Measurements from ENCODE around the gene SEMA5B.

SEMA5B gene

DNA sequence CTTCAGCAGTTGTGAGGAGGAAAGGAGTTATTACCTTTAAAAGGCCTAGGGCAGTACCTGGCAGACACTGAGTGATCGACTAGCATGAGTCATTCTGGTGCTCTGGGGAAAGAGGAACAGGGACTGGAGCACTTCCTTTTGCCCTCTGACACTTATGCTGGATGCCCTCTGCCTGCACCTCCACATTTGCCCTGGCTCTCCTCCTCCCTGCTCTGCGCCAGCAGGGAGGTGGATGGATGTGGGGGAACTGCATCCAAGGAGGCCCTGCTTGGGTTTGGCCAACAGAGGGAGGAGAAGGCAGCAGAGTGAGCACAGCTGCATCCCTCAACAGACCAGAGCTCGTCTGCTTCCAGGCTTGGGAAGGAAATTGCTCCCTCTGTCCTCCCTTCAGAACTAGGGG lies 75.0 kb downstream of the SEMA5B start:
- H3K4me1 ChIP-seq (ENCODE audit: insufficient read depth, low read length) = peaks cover 13% of the 10 kb centered on the region; the same call in 1 of the 2 replicates
- H3K36me3 ChIP-seq (ENCODE audit: insufficient read depth, low read length) = no peaks in the 10 kb centered on the region
- H3K27ac ChIP-seq (ENCODE audit: low read depth, low read length) = no peak overlapping the region
- H3K27me3 ChIP-seq (ENCODE audit: insufficient read depth, low read length) = no peaks in the 10 kb centered on the region; the same call in 1 of the 2 replicates
- H3K9me3 ChIP-seq (ENCODE audit: insufficient read depth, low read depth, low read length) = no peaks in the 10 kb centered on the region
- H3K9ac ChIP-seq (ENCODE audit: low read depth, low read length) = no peak overlapping the region
- 75% methylated on average over 3 of the region's 3 CpGs for WGBS
- H3K4me3 ChIP-seq (ENCODE audit: low read length) = no peak overlapping the region

DNA sequence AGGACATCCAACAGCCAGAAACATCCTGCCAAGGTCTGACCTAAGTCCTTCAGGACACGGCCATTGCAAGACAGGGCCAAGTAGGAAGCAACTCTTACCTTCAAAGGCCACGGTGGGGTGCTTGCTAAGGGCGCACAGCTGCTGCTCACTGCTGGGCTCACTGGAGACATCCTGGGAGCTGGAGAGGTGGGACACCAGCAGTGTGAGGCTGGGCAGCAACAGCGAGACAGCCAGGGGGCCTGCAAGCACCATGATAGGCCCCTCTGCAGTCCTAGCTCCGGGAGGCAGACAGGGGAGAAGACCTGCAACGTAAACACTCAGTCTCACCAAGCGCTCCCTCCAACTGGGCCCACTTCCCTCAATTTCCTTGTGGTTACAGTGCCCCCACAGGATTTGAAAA lies 79.2 kb downstream of the SEMA5B start:
- peaks cover 2% of the 10 kb centered on the region; the same call in 1 of the 2 replicates for H3K4me1 ChIP-seq (ENCODE audit: insufficient read depth, low read length)
- H3K4me3 ChIP-seq (ENCODE audit: low read length) = no peak overlapping the region
- no peaks in the 10 kb centered on the region for H3K36me3 ChIP-seq (ENCODE audit: insufficient read depth, low read length)
- no peak overlapping the region for H3K9ac ChIP-seq (ENCODE audit: low read depth, low read length)
- no peaks in the 10 kb centered on the region; the same call in 1 of the 2 replicates for H3K27me3 ChIP-seq (ENCODE audit: insufficient read depth, low read length)
- no peaks in the 10 kb centered on the region for H3K9me3 ChIP-seq (ENCODE audit: insufficient read depth, low read depth, low read length)
- H3K27ac ChIP-seq (ENCODE audit: low read depth, low read length) = no peak overlapping the region
- 54% methylated on average over 7 of the region's 7 CpGs for WGBS

DNA sequence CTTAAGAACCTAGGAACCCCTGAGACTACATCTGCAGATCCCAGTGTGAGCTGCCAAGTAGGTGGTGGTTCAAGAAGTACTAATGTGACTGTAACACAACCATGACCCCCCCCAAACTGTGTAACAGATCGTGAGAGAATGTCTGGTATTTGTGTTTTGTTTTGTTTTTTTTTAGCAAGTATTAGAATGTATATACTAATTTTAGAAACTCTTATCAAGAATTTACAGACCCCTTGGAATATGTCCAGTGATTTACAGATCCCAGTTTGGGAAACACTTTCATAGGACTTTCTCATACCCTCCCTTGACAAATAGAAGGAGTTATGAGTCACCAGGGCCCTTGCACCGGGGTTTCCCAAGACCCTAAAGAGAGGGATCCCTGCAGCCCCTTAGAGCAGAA lies 79.8 kb downstream of the SEMA5B start:
- Histone ChIP-seq H3K4me1 (ENCODE audit: insufficient read depth, low read length) (peaks cover 5% of the 10 kb centered on the region; the same call in 1 of the 2 replicates), H3K36me3 (ENCODE audit: insufficient read depth, low read length) (no peaks in the 10 kb centered on the region), H3K27me3 (ENCODE audit: insufficient read depth, low read length) (no peaks in the 10 kb centered on the region; the same call in 1 of the 2 replicates), H3K9ac (ENCODE audit: low read depth, low read length) (no peak overlapping the region), H3K9me3 (ENCODE audit: insufficient read depth, low read depth, low read length) (no peaks in the 10 kb centered on the region), H3K27ac (ENCODE audit: low read depth, low read length) (no peak overlapping the region), H3K4me3 (ENCODE audit: low read length) (no peak overlapping the region)
- WGBS = 82% methylated on average over 1 of the region's 2 CpGs

DNA sequence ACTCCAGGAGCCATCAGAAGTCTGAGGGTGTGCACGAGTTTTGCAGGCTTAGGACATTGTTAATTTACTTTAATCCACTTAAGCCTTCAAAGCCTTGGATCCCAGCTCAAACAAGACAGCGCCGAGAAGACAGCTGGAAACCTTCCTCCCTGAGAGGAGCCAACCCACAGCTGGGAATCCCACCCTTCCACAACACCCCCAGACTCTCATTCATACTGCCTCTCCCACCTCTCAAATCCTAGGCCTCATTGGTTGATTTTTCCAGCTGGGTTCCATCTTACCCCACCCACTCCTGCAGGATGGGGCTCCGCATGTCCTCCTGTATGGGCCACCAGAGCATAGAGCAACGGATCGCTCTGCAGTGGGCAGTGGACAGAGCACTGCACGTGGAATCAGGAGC lies 80.4 kb downstream of the SEMA5B start:
- no peak overlapping the region for H3K4me3 ChIP-seq (ENCODE audit: low read length)
- no peaks in the 10 kb centered on the region; the same call in 1 of the 2 replicates for H3K27me3 ChIP-seq (ENCODE audit: insufficient read depth, low read length)
- WGBS = 81% methylated on average over 7 of the region's 7 CpGs
- H3K9ac ChIP-seq (ENCODE audit: low read depth, low read length) = no peak overlapping the region
- H3K27ac ChIP-seq (ENCODE audit: low read depth, low read length) = no peak overlapping the region
- no peaks in the 10 kb centered on the region for H3K36me3 ChIP-seq (ENCODE audit: insufficient read depth, low read length)
- no peaks in the 10 kb centered on the region for H3K9me3 ChIP-seq (ENCODE audit: insufficient read depth, low read depth, low read length)
- H3K4me1 ChIP-seq (ENCODE audit: insufficient read depth, low read length) = peaks cover 4% of the 10 kb centered on the region; the same call in 1 of the 2 replicates

GRCh38 chr3:122946185-122946584 lies 81.4 kb downstream of the SEMA5B start:
- Histone ChIP-seq H3K27me3 (ENCODE audit: insufficient read depth, low read length) (no peaks in the 10 kb centered on the region; the same call in 1 of the 2 replicates), H3K9me3 (ENCODE audit: insufficient read depth, low read depth, low read length) (no peaks in the 10 kb centered on the region), H3K9ac (ENCODE audit: low read depth, low read length) (no peak overlapping the region), H3K36me3 (ENCODE audit: insufficient read depth, low read length) (no peaks in the 10 kb centered on the region), H3K4me1 (ENCODE audit: insufficient read depth, low read length) (peaks cover 4% of the 10 kb centered on the region; the same call in 1 of the 2 replicates), H3K4me3 (ENCODE audit: low read length) (no peak overlapping the region), H3K27ac (ENCODE audit: low read depth, low read length) (no peak overlapping the region)

DNA sequence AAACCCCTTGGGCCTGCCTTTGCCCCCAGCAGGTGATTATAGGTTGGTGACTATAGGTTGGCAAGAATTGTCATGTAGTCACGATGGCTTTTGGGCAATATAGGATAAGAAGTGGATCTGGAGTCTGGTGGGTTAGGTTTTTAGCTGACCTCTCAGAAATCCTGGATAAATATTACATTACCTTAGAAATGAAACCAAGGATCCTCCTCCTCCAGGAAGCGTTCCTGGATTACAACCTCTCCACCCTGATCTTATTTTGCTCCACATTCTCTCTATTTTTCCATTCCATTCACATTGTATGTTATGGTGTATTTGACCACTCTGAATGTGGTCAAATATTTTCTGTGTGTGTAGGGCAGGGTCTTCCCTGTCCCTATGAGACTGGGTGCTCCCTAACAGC lies 82.3 kb downstream of the SEMA5B start:
- no peak overlapping the region for H3K27ac ChIP-seq (ENCODE audit: low read depth, low read length)
- no peaks in the 10 kb centered on the region for H3K9me3 ChIP-seq (ENCODE audit: insufficient read depth, low read depth, low read length)
- H3K4me3 ChIP-seq (ENCODE audit: low read length) = no peak overlapping the region
- no peak overlapping the region for H3K9ac ChIP-seq (ENCODE audit: low read depth, low read length)
- no peaks in the 10 kb centered on the region; the same call in 1 of the 2 replicates for H3K27me3 ChIP-seq (ENCODE audit: insufficient read depth, low read length)
- H3K36me3 ChIP-seq (ENCODE audit: insufficient read depth, low read length) = no peaks in the 10 kb centered on the region
- WGBS = 100% methylated on average over 2 of the region's 2 CpGs
- peaks cover 4% of the 10 kb centered on the region; the same call in 1 of the 2 replicates for H3K4me1 ChIP-seq (ENCODE audit: insufficient read depth, low read length)

DNA sequence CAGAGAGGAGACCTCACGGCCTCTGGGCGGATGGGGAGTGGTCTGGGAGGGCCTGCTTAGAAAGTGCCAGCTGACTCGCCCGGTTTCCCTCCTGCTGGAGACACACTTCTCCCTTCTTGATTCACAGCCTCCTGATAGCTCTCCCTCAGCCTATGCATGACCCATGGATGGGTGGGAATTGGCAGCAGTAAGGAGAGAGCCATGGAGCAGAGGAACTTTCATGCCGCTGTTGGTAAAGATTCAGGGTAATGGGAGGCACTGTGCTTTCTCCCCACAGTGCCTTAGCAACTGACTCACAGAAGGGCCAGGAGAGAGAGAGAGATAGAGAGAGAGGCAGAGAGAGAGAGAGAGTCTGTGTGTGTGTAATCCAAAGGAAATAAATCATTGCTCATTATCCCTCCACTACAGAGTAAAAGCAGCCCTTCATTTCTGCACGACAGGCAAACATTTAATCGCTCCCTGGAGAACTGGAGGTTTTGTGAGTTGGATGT lies 82.8 kb downstream of the SEMA5B start:
- Histone ChIP-seq H3K4me1 (ENCODE audit: insufficient read depth, low read length) (peaks cover 4% of the 10 kb centered on the region; the same call in 1 of the 2 replicates), H3K27me3 (ENCODE audit: insufficient read depth, low read length) (no peaks in the 10 kb centered on the region; the same call in 1 of the 2 replicates), H3K27ac (ENCODE audit: low read depth, low read length) (no peak overlapping the region), H3K9ac (ENCODE audit: low read depth, low read length) (no peak overlapping the region), H3K36me3 (ENCODE audit: insufficient read depth, low read length) (no peaks in the 10 kb centered on the region), H3K9me3 (ENCODE audit: insufficient read depth, low read depth, low read length) (no peaks in the 10 kb centered on the region), H3K4me3 (ENCODE audit: low read length) (no peak overlapping the region)
- 83% methylated on average over 7 of the region's 7 CpGs for WGBS

- no peaks in the 10 kb centered on the region; the same call in 1 of the 2 replicates for H3K27me3 ChIP-seq (ENCODE audit: insufficient read depth, low read length)
- no peak overlapping the region for H3K9ac ChIP-seq (ENCODE audit: low read depth, low read length)
- H3K27ac ChIP-seq (ENCODE audit: low read depth, low read length) = no peak overlapping the region
- H3K4me3 ChIP-seq (ENCODE audit: low read length) = no peak overlapping the region
- H3K4me1 ChIP-seq (ENCODE audit: insufficient read depth, low read length) = peaks cover 4% of the 10 kb centered on the region; the same call in 1 of the 2 replicates
- no peaks in the 10 kb centered on the region for H3K36me3 ChIP-seq (ENCODE audit: insufficient read depth, low read length)
- 78% methylated on average over 3 of the region's 3 CpGs for WGBS
- H3K9me3 ChIP-seq (ENCODE audit: insufficient read depth, low read depth, low read length) = no peaks in the 10 kb centered on the region
Observed at GRCh38 chr3:122943828-122944190, 83.8 kb downstream of the SEMA5B start.

DNA sequence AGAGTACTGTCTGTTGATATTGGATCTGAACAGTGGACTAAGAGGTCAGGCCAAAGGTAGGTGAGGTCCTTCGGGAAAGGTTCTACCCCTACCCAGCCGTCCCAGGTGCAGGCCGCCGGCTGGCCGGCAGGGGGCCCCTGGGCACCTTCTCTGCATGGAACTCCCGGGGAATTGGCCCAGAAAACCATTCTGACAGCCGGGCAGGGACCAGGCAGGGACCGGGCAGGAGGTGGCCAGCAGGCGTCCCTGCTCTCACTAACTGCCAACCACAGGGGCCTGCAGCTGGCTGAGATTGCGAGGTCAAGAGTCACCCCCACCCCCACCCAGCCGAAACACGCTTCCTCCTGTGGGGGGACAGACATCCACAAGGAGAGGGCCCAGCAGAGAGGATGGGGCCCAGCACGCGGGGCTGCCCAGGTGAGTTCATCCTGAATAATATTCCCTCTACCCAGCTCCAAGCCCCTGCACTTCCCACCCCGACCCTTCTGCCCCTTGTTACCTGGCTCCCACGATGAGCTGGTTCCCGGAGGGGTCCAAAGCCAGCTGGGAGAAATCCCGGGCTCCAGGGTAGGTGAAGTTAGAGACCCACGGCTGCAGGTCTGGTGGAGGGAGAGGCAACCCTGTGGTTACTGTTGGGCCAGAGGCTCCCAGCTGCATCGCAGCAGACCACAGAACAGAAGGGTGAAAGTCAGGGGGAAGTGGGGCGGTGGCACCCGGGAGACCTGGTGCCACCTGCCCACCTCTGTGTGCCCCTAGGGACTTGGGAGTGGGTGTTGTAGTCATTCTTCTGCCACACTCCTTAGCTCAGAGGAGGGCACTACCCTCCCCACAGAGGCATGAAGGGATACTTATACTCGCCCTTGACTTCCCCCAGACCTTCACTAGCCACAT lies 84.4 kb downstream of the SEMA5B start:
- H3K4me3 ChIP-seq (ENCODE audit: low read length) = no peak overlapping the region
- H3K27me3 ChIP-seq (ENCODE audit: insufficient read depth, low read length) = no peaks in the 10 kb centered on the region; the same call in 1 of the 2 replicates
- H3K27ac ChIP-seq (ENCODE audit: low read depth, low read length) = no peak overlapping the region
- no peak overlapping the region for H3K9ac ChIP-seq (ENCODE audit: low read depth, low read length)
- H3K4me1 ChIP-seq (ENCODE audit: insufficient read depth, low read length) = peaks cover 4% of the 10 kb centered on the region; the same call in 1 of the 2 replicates
- H3K9me3 ChIP-seq (ENCODE audit: insufficient read depth, low read depth, low read length) = no peaks in the 10 kb centered on the region
- no peaks in the 10 kb centered on the region for H3K36me3 ChIP-seq (ENCODE audit: insufficient read depth, low read length)
- 31% methylated on average over 23 of the region's 23 CpGs for WGBS

- Histone ChIP-seq H3K9me3 (ENCODE audit: insufficient read depth, low read depth, low read length) (no peaks in the 10 kb centered on the region), H3K4me1 (ENCODE audit: insufficient read depth, low read length) (peaks cover 4% of the 10 kb centered on the region; the same call in 1 of the 2 replicates), H3K27me3 (ENCODE audit: insufficient read depth, low read length) (no peaks in the 10 kb centered on the region; the same call in 1 of the 2 replicates), H3K9ac (ENCODE audit: low read depth, low read length) (no peak overlapping the region), H3K36me3 (ENCODE audit: insufficient read depth, low read length) (no peaks in the 10 kb centered on the region), H3K4me3 (ENCODE audit: low read length) (no peak overlapping the region), H3K27ac (ENCODE audit: low read depth, low read length) (no peak overlapping the region)
- WGBS = 95% methylated on average over 3 of the region's 3 CpGs
Observed at GRCh38 chr3:122942239-122942638, 85.3 kb downstream of the SEMA5B start.
